K562 (cell line): ENCODE measurements around the gene FAM222A. TPM values are rescaled to one million over a fixed set of nuclear protein-coding genes. Genes with fewer than 3 reads are reported as not detected.

Source experiments
- CSDE1 ChIP-seq, 2 experiments: fragments of 450-650 bp; IDR thresholded peaks; 2 replicates each; pipeline ENCODE4 v1.6.1; 2016; ENCODE audit warnings: mild to moderate bottlenecking in 1 of 2
- NR2C2 ChIP-seq, 2 experiments: fragments of 200-800 bp in 1 of 2; sonication (Bioruptor generic) in 1 of 2; sonication (generic) in 1 of 2; formaldehyde crosslinking in 1 of 2; IDR thresholded peaks; 2 replicates each; pipeline versions ENCODE4 v1.6.1 to v1.8.0; 2016 to 2022; ENCODE audit warnings: mild to moderate bottlenecking in 1 of 2, missing compliant biosample characterization in 1 of 2, missing genetic modification characterization in 1 of 2, missing genetic modification reagents in 1 of 2
- PBX2 ChIP-seq, 2 experiments: IDR thresholded peaks in 1 of 2; conservative IDR thresholded peaks in 1 of 2; 2 replicates each; pipeline ENCODE4 v1.6.1; 2016; ENCODE audit warnings: low read depth in 2 of 2, mild to moderate bottlenecking in 1 of 2, missing compliant biosample characterization in 1 of 2, missing genetic modification characterization in 1 of 2, moderate library complexity in 1 of 2
- PHF20 ChIP-seq: fragments of 450-650 bp; IDR thresholded peaks from 2 replicates; pipeline ENCODE4 v1.6.1; 2018; ENCODE audit not compliant: partially characterized antibody
- PKNOX1 ChIP-seq: fragments of 450-650 bp; IDR thresholded peaks from 2 replicates; pipeline ENCODE4 v1.6.1; 2016
- SRF ChIP-seq, 2 experiments: fragments of 250-450, 450-650 bp in 1 of 2; sonication (Bioruptor Pico) in 1 of 2; sonication (generic) in 1 of 2; formaldehyde crosslinking; IDR thresholded peaks; 2 replicates each; pipeline versions ENCODE4 v1.5.0 to v1.5.1; 2020 to 2022; ENCODE audit warnings: mild to moderate bottlenecking in 1 of 2, missing genetic modification reagents in 1 of 2
- ZBED1 ChIP-seq: IDR thresholded peaks from 2 replicates; pipeline ENCODE4 v1.6.1; 2014
- ZBTB33 ChIP-seq: sonication (generic); formaldehyde crosslinking; IDR thresholded peaks from 2 replicates; pipeline ENCODE4 v1.8.1; 2023; ENCODE audit warnings: mild to moderate bottlenecking, missing genetic modification reagents
- polyA plus RNA-seq, 8 experiments: library from polyadenylated mRNA; depleted of rRNA in 4 of 8; stranded (reverse) in 5 of 8; unstranded in 3 of 8; fragments of >200 nt; fragmentation: Nextera tagmentation in 2 of 8; fragmentation: Illumina TruSeq in 1 of 8; extraction: Ambion mirVana in 2 of 8; extraction: Trizol in 1 of 8; gene quantifications; 2 replicates each; pipeline versions ENCODE4 v1.2.1 to v1.2.3, GENCODE V29; 2011 to 2014; ENCODE audit warnings: inconsistent platforms in 1 of 8, missing spikeins in 1 of 8
- total RNA-seq, 7 experiments: library from RNA; depleted of rRNA in 6 of 7; stranded (reverse); fragments of >200 nt in 6 of 7; fragmentation: Illumina TruSeq in 2 of 7; extraction: Trizol in 2 of 7; gene quantifications; 2 replicates each; pipeline versions ENCODE4 v1.2.1 to v1.2.3, GENCODE V29; 2011 to 2021; ENCODE audit warnings: low replicate concordance in 1 of 7

FAM222A gene
- total and polyA plus RNA-seq, 9 of the 15 experiments (the other 6 are each of a cell fraction or from before 2014, with no cell fraction given) = 0.03 to 0.36 (median 0.12) TPM; not detected in 1

- TF ChIP-seq PBX2 (CRISPR knock-in tag; IDR thresholded peaks at IDR 0.05; ENCODE audit: low read depth) (no peak), PBX2 (tag; conservative IDR thresholded peaks at IDR 0.05; ENCODE audit: low read depth) (no peak), CSDE1 (IDR thresholded peaks at IDR 0.05) (no peak), PHF20 (no peak), PKNOX1 (no peak), ZBED1 (no peak), SRF (CRISPR knock-in tag; IDR thresholded peaks at IDR 0.05) (no peak), ZBTB33 (CRISPR knock-in tag) (no peak), NR2C2 (CRISPR knock-in tag; IDR thresholded peaks at IDR 0.05) (no peak), NR2C2 (tag; IDR thresholded peaks at IDR 0.05) (no peak)
These were observed 30.4 kb downstream of the FAM222A start (continued) for GRCh38 chr12:109744026-109744425.
